ENCODE data around the gene FYB1. TPM values are rescaled to one million over a fixed set of nuclear protein-coding genes. Genes with fewer than 3 reads are reported as not detected.

Gene FYB1
- polyA plus RNA-seq, 3 donors from 2014 or later = 50.6 to 205 (median 80.2) TPM

- H3K27me3 Mint-ChIP-seq (ENCODE audit: low read depth in 3 of 3) = peaks cover 0 to 3% (median 0%) of the 10 kb centered on the region in 3 donors
- no peaks in the 10 kb centered on the region for H3K9me3 Mint-ChIP-seq
- no peak for DNase-seq
- H3K4me1 Mint-ChIP-seq = peaks cover 80 to 95% of the 10 kb centered on the region in 2 donors
- H3K4me3 Mint-ChIP-seq = peak overlapping the region; percentile 11 to 77 (median 57)
- no peaks in the 10 kb centered on the region for H3K36me3 Mint-ChIP-seq
- H3K27ac Mint-ChIP-seq = peak overlapping the region; percentile 28 to 77 (median 70)
Observed at GRCh38 chr5:39058178-39058921, 161.0 kb downstream of the FYB1 start.

- H3K4me1 Mint-ChIP-seq = peaks cover 80 to 94% of the 10 kb centered on the region in 2 donors
- peak overlapping the region; percentile 11 to 77 (median 57) for H3K4me3 Mint-ChIP-seq
- peak in 1 of 3 donors; percentile 12 for DNase-seq
- H3K27me3 Mint-ChIP-seq (ENCODE audit: low read depth in 3 of 3) = peaks cover 0 to 3% (median 0%) of the 10 kb centered on the region in 3 donors
- H3K27ac Mint-ChIP-seq = peak overlapping the region; percentile 31 to 77 (median 70)
- no peaks in the 10 kb centered on the region for H3K36me3 Mint-ChIP-seq
- H3K9me3 Mint-ChIP-seq = no peaks in the 10 kb centered on the region
Observed at GRCh38 chr5:39057734-39058133, 161.6 kb downstream of the FYB1 start.

GRCh38 chr5:39055768-39056398 lies 163.5 kb downstream of the FYB1 start:
- no peaks in the 10 kb centered on the region for H3K9me3 Mint-ChIP-seq
- H3K36me3 Mint-ChIP-seq = no peaks in the 10 kb centered on the region
- peak overlapping the region in 1 of 5 donors; percentile 3 for H3K4me3 Mint-ChIP-seq
- peaks cover 72 to 90% of the 10 kb centered on the region in 2 donors for H3K4me1 Mint-ChIP-seq
- H3K27me3 Mint-ChIP-seq (ENCODE audit: low read depth in 3 of 3) = peaks cover 0 to 3% (median 0%) of the 10 kb centered on the region in 3 donors
- H3K27ac Mint-ChIP-seq = peak overlapping the region in 5 of 6 donors; percentile 31 to 77 (median 51)
- no peak for DNase-seq

Other genes with a start within 250 kb of the FYB1 start
- gene RICTOR, start 145.2 kb downstream of the FYB1 start, polyA plus RNA-seq = 10 to 100 TPM in 1 of 3 donors, 1 to 10 TPM in 2; 6.7 to 14.0 (median 7.4) TPM
- not detected for gene C9, start 144.9 kb upstream of the FYB1 start, polyA plus RNA-seq
- gene DAB2, start 205.4 kb upstream of the FYB1 start, polyA plus RNA-seq = 10 to 100 TPM; 17.3 to 45.0 (median 20.0) TPM

All from immature natural killer cell (primary cell).